ES-I3 (cell line): Measurements from ENCODE around the gene GIN1.
"Not testable (repeated sequence)": the region's sequence is repeated elsewhere in the genome, so short reads cannot be mapped to it uniquely, and the experiment has no call there.

Source experiments
- H3K36me3 ChIP-seq: 2 replicates; pipeline ENCODE4 v1.6.1; 2013; ENCODE audit warnings: mild to moderate bottlenecking, low read length, control low read depth, moderate library complexity; ENCODE audit not compliant: insufficient read depth
- H3K4me1 ChIP-seq: 2 replicates; pipeline ENCODE4 v1.6.1; 2013; ENCODE audit warnings: mild to moderate bottlenecking, control low read depth, low read length; ENCODE audit not compliant: insufficient read depth
- H3K9ac ChIP-seq: 2 replicates; pipeline ENCODE4 v1.6.1; 2013; ENCODE audit warnings: low read depth, mild to moderate bottlenecking, low read length, moderate library complexity
- H3K9me3 ChIP-seq: 2 replicates; pipeline ENCODE4 v1.6.1; 2013; ENCODE audit warnings: mild to moderate bottlenecking, low read length, moderate library complexity; ENCODE audit not compliant: control insufficient read depth, insufficient read depth

The GIN1 gene

DNA sequence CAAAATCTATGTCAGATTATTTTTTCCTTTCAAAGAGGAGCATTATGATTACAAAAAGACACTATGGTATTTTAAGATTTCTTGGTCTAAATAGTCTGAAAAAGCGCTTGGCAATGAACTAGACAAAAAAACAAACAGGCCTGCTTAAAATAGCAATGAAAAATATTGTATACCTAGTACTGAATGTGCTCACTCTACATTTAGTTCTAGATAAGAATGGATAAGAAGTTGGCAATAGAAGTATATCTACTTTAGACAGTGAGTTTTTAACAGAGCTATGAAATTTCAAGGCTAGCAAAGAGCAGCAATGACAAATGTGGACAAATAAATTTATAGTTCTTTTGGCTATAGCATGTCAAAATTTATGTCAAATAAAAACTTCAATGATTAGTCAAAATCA lies 26.2 kb downstream of the GIN1 start:
- no peaks in the 10 kb centered on the region for H3K36me3 ChIP-seq
- H3K9me3 ChIP-seq = no peaks in the 10 kb centered on the region
- H3K4me1 ChIP-seq = no peaks in the 10 kb centered on the region
- no peak overlapping the region for H3K9ac ChIP-seq

DNA sequence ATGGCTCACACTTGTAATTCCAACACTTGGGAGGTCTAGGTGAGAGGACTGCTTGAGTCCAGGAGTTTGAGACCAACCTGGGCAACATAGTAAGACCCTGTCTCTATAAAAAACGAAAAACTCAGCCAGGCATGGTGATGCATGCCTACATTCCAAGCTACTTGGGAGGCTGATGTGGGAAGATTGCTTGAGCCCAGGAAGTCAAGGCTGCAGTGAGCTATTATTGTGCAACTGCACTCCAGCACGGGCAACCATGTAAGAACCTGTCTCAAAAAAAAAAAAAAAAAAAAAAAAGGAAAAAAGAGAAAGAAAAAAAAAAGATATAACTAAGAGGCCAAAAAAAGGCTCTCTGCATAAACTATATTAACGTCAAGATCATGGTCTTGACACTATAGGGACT lies 27.3 kb downstream of the GIN1 start:
- Histone ChIP-seq H3K36me3 (no peaks in the 10 kb centered on the region), H3K9me3 (no peaks in the 10 kb centered on the region), H3K9ac (no peak overlapping the region), H3K4me1 (no peaks in the 10 kb centered on the region)

DNA sequence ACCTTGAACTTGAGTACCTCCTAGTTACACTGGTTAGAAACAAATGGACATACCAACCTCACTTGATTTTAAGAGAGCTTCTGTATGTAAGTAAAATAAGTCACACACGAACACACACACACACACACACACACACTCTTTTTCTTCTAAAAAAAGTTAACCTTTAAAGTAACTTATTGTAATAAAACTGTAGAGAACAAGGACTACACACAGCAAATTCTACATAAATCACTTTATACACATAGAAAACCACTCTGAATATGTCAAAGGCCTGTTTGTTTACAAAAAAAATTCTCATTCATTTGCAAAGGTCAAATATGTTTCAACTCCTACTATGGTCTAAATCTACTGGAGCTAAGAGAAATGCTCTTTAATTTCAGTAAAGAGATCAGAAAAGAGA lies 29.1 kb downstream of the GIN1 start:
- Histone ChIP-seq H3K9ac (no peak overlapping the region), H3K9me3 (no peaks in the 10 kb centered on the region), H3K36me3 (no peaks in the 10 kb centered on the region; the same call in 1 of the 2 replicates), H3K4me1 (no peaks in the 10 kb centered on the region)

DNA sequence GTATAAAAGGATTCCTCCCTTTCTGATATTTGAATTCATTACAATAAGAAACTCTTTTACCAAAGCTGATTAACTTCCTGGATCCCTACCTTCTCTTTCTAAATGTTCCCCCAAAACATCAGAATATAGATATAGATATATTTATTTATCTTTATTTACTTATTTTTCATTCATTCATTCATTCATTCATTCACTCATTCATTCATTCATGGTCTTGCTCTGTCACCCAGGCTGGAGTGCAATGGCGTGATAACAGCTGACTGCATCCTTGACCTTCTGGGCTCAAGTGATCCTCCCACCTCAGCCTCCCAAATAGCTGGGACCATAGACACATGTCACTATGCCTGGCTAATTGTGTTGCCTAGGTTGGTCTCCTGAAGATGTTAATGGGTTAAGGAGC lies 30.7 kb downstream of the GIN1 start:
- no peaks in the 10 kb centered on the region; the same call in 1 of the 2 replicates for H3K36me3 ChIP-seq
- H3K9me3 ChIP-seq = peaks cover 6% of the 10 kb centered on the region; the same call in 1 of the 2 replicates
- H3K9ac ChIP-seq = no peak overlapping the region
- no peaks in the 10 kb centered on the region for H3K4me1 ChIP-seq

DNA sequence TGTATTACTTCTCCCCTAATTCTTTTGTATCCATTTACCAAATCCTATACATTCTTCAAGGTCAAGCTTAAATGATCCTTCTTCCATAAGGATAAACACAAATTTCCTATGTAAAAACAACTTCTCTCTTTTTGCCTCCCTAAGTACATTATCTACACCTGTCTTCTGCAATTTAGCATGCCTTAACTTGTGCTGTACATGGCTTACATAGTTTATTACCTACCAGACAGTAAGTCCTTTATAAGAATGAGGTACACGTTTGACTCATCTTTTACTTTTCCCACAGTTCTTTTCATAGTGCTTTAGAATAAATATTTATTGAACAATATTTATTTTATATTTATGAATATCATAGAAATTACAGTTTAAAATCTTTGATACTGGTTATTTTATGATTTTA lies 33.4 kb downstream of the GIN1 start:
- Histone ChIP-seq H3K36me3 (no peaks in the 10 kb centered on the region; the same call in 1 of the 2 replicates), H3K4me1 (no peaks in the 10 kb centered on the region), H3K9ac (no peak overlapping the region), H3K9me3 (peaks cover 9% of the 10 kb centered on the region; the same call in 1 of the 2 replicates)

DNA sequence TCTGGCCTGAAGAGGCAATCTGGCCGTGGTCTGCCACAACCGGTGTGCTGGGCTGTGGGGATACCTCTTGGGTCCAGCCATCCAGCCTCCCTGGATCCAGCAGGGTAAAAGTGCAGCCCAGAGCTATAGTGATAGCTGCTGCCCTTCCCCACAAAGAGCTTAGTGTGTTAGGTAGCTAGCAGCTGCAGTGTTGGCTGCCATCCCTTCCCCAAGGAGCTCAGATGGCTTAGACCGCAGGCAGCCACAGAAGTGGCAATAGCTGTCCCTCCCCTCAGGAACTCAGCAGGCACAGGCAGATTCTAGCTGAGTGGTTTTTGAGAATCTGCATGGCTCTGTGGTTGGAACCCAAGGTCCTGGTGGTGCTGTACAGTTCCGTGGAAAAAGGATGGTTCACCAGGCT lies 40.1 kb downstream of the GIN1 start:
- Histone ChIP-seq H3K4me1 (no peaks in the 10 kb centered on the region), H3K36me3 (no peaks in the 10 kb centered on the region), H3K9ac (no peak overlapping the region), H3K9me3 (peaks cover 8% of the 10 kb centered on the region; the same call in 1 of the 2 replicates)

DNA sequence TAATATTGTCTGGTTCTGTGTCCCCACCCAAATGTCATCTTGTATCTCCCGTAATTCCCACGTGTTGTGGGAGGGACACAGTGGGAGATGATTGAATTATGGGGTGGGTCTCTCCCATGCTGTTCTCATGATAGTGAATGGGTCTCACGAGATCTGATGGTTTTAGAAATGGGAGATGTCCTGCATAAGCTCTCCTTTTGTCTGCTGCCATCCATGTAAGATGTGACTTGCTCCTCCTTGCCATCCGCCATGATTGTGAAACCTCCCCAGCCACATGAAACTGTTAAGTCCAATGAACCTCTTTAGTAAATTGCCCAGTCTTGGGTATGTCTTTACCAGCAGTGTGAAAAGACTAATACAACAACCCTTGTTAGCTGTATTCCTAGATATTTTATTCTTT lies 44.5 kb downstream of the GIN1 start:
- Histone ChIP-seq H3K9ac (no peak overlapping the region), H3K9me3 (no peaks in the 10 kb centered on the region; the same call in 1 of the 2 replicates), H3K4me1 (no peaks in the 10 kb centered on the region), H3K36me3 (no peaks in the 10 kb centered on the region)

DNA sequence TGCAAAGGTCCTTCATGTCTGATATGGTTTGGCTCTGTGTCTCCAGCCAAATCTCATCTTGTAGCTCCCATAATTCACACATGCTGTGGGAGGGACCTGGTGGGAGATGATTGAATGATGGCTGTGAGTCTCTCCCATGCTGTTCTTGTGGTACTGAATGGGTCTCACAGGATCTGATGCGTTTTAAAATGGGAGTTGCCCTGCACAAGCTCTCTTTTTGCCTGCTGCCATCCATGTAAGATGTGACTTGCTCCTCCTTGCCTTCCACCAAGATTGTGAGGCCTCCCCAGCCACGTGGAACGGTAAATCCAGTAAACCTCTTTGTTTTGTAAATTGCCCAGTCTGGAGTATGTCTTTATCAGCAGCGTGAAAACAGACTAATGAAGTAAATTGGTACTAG lies 46.4 kb downstream of the GIN1 start:
- not testable (repeated sequence) for H3K9me3 ChIP-seq, H3K36me3 ChIP-seq, H3K9ac ChIP-seq, H3K4me1 ChIP-seq

DNA sequence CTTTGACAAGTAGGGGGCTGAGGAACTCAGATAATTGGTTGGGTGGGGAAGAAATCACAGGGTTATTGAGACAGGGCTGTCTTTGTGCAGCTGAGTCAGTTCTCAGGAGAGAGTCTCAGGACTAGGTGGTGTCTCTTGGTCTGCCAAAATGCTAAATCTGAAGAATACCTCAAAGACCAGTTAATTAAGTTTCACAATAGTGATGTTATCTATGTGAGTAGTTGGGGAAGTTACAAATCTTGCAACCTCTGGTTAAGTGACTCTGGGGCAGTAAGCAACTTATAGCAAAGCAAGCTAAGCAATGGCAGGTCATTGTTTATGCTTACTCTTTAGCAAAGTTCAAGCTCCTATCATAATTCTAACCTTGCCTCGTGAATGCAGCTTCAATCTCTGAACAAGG lies 53.6 kb downstream of the GIN1 start:
- Histone ChIP-seq H3K36me3 (no peaks in the 10 kb centered on the region), H3K4me1 (no peaks in the 10 kb centered on the region), H3K9ac (no peak overlapping the region), H3K9me3 (no peaks in the 10 kb centered on the region)

DNA sequence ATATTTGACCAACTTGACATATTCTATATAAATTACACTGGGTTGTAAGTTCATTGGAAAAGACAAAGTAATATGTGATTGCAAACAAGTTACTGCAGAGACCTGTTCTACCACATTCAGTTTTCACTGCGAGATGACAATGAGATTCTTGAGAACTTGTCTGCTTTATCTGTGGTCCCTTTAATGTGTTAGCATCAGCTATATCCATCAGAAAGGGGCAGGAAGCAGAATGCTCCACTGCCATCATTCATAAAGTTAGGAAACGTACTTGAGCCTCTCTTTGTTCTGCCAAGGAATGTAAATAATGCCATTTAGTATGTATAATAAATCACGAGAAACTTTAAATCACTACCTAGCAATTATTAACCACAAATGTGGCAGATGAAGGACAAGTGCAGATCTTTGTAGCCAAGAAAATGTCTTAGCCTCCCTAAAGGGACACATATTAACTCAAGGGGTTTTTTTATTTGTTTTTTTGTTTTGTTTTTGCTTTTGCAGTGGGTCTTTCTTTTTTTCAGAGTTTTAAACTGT lies 59.4 kb downstream of the GIN1 start:
- Histone ChIP-seq H3K36me3 (no peaks in the 10 kb centered on the region), H3K9me3 (no peaks in the 10 kb centered on the region), H3K4me1 (peaks cover 9% of the 10 kb centered on the region; the same call in 1 of the 2 replicates), H3K9ac (no peak overlapping the region)

DNA sequence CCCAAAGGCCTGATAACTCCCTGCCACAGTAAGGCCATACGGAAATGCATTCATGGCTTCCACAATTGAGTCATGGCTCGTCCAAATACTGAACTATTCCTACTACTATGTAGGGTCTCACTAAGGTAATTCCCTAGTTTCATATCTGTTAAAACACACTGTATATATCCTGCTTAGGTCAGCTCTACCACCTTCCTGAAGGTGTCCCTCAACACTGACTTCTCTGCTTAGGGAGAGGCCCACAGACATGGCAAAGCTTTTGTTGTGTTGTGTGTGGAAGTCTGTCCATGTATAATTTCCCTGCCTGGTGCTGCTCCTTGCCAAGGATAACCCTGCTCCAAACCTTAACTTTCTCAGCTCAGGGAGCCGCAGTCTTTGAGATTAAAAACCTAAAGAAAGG lies 60.4 kb downstream of the GIN1 start:
- H3K9ac ChIP-seq = no peak overlapping the region
- peaks cover 9% of the 10 kb centered on the region; the same call in 1 of the 2 replicates for H3K4me1 ChIP-seq
- no peaks in the 10 kb centered on the region for H3K9me3 ChIP-seq
- H3K36me3 ChIP-seq = no peaks in the 10 kb centered on the region

DNA sequence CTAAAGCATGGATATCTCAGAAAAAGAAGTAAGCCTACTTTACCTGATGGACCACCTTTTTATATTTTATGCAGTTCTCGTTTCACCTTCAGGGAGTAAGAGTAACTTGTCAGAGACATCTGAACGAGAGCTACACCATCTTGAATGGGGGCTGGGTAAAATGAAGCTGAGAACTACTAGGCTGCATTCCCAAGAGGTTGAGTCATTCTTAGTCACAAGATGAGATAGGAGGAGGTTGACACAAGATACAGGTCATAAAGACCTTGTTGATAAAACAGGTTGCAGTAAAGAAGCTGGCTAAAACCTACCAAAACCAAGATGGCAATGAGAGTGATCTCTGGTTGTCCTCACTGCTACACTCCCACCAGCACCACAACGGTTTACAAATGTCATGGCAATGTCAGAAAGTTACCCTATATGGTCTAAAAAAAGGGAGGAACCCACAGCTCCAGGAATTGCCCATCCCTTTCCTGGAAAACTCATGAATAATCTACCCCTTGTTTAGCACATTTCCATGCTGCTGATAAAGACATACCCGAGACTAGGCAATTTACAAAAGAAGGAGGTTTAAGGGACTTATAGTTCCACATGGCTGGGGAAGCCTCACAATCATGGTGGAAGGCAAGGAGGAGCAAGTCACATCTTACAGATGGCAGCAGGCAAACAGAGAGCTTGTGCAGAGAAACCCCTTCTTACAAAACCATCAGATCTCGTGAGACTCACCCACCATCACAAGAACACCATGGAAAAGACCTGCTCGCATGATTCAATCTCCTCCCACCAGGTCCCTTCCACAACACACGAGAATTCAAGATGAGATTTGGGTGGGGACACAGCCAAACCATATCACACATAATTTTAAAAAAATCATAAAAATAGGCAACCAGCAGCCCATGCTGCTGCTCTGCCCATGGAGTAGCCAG lies 62.5 kb downstream of the GIN1 start:
- Histone ChIP-seq H3K9me3 (no peaks in the 10 kb centered on the region), H3K9ac (no peak overlapping the region), H3K36me3 (no peaks in the 10 kb centered on the region), H3K4me1 (peaks cover 9% of the 10 kb centered on the region; the same call in 1 of the 2 replicates)

DNA sequence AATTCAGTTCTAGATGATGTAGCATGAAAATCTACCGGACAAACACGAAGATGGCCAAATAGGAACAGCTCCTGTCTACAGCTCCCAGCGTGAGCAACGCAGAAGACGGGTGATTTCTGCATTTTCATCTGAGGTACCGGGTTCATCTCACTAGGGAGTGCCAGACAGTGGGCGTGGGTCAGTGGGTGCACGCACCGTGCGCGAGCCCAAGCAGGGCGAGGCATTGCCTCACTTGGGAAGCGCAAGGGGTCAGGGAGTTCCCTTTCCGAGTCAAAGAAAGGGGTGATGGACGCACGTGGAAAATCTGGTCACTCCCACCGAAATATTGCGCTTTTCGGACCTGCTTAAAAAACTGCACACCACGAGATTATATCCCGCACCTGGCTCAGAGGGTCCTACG lies 73.2 kb downstream of the GIN1 start:
- not testable (repeated sequence) for H3K9ac ChIP-seq, H3K4me1 ChIP-seq, H3K36me3 ChIP-seq, H3K9me3 ChIP-seq

DNA sequence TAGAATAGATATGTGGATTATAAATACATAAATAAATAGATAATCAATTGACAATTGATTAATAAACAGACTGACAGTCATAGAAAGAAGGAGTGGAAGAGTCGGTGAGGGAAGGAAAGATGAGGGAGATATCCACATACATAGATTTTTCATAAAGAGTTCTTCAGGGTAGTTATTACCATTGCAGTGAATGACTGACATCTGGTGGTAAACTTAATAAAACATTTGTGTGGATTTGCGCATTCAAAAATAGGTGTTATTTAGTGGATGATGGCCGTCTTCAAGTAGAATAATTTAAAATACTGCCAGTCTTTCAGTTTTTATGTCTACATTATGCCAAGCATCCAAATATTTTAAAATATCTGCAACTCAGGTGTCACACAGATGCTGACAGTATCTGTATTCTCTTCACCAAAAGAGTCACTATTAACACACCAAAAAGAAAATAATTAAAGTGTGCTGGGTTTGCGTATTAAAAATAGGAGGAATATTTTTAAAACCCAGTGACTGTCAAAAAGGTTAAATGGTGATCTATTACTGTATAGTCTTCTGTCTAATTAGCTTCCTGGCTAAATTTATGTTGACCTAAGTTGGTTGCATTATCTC lies 78.8 kb downstream of the GIN1 start:
- H3K4me1 ChIP-seq = no peaks in the 10 kb centered on the region
- H3K36me3 ChIP-seq = no peaks in the 10 kb centered on the region
- no peak overlapping the region for H3K9ac ChIP-seq
- H3K9me3 ChIP-seq = no peaks in the 10 kb centered on the region
